Measurements from ENCODE around the gene CRYBA2.

CRYBA2 gene

DNA sequence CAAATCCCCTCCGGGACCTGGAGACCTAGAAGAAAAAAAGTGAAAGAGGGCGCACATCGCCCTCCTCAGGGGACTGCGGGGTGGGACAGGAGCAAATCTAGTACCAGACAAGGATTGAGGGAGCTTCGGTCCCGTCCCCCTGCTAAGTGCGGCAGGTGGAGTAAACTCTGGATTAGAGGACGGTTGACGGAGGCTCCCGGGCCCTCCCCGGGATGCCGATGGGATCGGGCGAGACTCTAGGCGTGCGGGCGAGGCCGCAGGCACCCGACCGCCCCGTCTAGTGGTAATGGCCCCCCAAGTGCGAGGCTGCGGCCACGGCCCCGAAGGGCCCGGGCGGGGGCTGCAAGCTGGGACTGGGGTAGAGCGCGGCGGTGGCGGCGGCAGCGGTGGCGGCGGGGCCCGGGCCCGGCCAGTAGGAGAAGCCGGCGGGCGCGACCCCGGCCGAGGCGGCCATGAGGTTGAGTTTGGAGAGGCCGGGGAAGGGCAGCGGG is 11.8 kb downstream of the CRYBA2 start:
- no peak for DNase-seq

DNA sequence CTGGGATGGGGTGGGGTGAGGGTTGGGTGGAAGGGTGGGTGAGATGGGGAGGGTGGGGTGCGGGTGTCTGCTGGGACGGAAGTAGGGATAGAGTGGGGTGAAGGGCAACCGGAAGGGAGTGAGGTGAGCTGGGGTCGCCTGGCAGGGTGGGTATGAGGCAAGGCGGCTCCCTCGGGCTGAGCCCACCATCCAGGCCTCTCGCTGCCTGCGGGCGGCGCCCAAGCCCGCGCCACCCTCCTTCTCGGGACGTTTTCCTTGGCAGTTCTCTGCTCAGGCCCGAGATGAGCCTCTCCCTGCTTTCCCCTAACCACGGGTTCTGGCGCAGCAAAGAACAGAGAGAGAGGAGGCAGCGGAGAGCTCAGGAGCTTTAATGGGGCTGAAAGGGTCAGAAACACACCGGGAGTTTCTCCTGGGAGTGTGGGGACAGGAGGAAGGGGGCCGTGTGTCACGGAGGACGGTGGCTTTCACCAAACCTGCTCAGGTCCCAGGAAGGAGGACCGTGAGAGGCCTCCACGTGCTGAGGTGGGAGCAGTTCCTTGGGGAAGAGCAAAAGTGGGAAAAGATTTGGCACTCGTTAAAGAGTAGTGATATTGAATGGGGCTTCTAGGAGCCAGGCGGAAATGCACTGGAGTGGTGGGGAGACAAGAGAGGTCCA is 12.4 kb downstream of the CRYBA2 start:
- DNase-seq, result no peak

- DNase-seq, result peak; percentile 69
Observed at GRCh38 chr2:218979846-218980734, 13.1 kb downstream of the CRYBA2 start.

DNA sequence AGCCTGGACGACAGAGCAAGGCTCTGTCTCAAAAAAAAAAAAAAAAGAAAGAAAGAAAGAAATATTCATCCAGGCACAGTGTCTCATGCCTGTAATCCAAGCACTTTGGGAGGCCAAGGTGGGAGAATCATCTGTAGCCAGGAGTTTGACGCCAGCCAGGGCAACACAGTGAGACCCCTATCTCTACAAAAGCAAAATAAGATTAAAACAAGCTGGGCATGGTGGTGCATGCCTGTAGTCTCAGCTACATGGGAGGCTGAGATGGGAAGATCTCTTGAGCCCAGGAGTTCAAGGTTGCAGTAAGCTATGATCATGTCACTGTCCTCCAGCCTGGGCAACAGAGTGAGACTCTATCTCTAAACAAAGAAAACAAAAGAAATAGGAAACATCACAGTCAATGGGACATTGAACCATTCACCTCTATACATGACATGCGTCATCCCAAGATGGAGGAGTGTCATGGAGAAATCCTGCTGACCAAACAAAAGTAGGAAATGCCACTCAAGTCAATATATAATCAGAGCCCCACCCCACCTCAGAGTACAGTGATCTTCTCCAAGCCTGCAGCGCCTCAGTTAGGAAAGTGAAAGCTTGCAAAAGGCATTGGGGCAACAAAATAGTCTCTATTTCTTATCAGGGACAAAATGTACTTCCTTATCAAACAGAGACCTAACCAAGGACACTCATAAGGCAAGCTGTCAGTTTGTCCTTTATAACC is 18.0 kb downstream of the CRYBA2 start:
- no peak for DNase-seq

DNA sequence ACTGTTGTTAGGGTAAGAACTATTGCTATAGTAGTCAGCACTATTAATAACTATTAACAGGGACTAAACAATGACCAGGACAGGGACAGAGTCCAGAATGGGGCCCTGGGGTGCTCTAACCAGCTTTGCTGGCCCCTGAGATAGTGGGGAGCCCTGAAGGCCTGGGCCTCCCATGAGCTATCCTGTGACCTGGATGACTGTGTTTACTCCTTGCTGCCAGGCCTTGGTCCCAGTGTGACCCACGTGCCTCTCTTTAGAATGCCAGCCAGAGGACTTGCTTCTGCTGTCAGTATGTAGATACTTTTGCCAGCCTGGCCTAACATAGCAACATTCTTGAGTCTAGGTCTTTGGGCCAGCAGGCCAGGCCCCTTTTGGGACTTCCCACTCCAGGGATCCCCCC is 22.3 kb downstream of the CRYBA2 start:
- DNase-seq, result no peak

- DNase-seq, result peak; percentile 25
Observed at GRCh38 chr2:218964041-218964771, 29.0 kb downstream of the CRYBA2 start.

DNA sequence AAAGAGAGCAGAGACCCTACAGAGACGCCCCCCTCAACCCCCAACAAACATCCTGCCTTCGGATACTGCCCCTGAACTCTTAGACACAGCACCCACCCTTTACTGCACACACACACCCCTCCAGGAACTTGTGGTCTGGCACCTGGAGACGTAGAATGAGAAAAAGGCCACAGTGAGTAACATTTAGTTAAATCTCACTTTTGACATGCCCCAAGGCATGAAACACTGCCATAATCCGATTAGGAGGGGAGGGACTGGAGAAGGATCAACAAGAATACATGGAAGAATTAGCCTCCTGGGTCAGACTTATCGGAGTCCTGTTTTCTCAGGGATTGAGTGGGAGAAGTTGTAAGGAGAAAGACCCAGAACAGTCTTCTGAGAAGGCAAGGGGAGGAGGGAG is 29.6 kb downstream of the CRYBA2 start:
- no peak for DNase-seq

DNA sequence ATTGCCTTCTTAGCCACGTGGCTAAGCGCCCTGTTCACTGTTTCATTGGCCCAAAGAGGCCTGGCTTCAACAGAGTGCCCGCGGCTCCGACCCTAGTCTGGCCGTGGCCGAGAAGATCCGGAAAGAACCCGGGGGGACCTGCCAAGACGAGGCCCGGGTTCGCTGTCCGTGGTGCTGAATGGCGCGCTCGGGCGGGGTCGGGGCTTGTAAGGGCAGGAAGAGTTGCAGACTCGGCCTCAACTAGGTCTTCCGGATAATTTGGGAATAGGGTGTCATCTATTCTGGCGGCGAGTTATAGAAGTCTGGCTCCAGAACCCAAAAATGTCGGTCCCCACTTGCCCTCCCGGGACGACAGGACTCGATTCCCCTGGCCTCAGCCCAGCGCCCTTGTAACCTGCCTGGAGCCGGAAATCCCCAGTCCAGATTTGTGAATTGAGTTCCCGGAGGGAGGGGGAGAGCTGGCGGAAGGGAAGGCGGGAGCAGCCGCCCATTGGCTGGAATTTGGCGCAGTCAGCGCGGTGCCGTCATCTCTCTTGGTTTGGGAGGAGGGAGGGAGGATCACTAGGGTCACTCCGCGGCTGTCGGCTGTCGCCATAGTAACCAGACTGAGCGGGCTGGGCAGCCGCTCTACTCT is 30.2 kb downstream of the CRYBA2 start:
- peak; percentile 90 for DNase-seq

- peak; percentile 59 for DNase-seq
Observed at GRCh38 chr2:218961651-218962570, 31.3 kb downstream of the CRYBA2 start.

DNA sequence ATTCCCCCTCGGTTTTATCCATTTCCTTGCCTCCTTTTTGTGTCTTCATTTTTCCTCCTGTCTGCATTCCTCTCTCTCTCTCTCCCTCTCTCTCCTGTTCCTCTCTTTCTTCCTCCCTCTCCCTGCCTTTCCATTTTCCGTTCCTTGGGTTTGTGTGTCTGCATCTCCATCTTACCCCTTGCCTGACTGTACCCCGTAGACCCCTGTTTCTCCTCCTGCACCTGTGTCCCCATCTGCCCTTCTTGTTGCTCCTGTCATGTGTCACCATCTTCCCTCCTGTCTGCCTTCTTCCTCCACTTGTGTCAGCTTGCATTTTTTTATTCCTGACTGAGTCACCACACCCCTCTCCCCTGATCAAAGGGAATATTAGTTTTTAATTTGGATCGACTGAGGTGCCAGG is 32.0 kb downstream of the CRYBA2 start:
- peak; percentile 44 for DNase-seq

GRCh38 chr2:218960309-218961165 is 32.7 kb downstream of the CRYBA2 start:
- DNase-seq, result peak; percentile 39

GRCh38 chr2:218959761-218960308 is 33.4 kb downstream of the CRYBA2 start:
- peak; percentile 42 for DNase-seq

DNA sequence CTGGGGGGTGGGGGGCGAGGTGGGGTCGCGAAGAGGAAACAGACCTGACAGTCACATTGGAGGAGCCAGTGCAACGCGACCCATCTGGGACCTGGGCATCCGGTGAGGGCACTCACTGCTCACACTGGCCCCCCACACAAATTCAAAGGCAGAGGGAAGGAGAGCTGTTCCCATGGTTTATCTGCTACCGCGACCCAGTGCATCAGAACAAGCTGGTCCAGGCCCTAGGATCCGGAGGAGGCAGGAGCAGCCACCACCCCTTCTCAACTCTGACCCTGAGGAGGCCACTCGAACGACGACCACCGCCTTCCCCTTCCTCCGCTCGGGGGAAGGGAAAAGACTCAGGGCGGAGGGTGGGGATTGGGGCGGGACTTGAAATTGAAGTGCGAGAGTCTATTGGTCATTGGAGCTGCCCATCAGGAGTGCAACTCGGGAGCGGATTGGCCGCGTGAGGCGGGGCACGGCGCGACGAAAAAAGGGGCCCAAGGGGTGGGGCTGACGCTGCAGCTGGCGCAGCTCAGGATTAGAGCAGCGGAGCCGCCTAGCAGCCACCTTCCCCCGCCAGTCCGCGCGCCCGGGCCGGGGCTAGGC is 34.0 kb downstream of the CRYBA2 start, which contains the start of gene CDK5R2:
CDK5R2 (plus strand) TSS at position 526 of the 591 bp plus-strand sequence. CDS start 155 bp downstream, outside the sequence.
- peak; percentile 92 for DNase-seq

GRCh38 chr2:218958276-218958675 is 34.9 kb downstream of the CRYBA2 start:
- no peak for DNase-seq

DNA sequence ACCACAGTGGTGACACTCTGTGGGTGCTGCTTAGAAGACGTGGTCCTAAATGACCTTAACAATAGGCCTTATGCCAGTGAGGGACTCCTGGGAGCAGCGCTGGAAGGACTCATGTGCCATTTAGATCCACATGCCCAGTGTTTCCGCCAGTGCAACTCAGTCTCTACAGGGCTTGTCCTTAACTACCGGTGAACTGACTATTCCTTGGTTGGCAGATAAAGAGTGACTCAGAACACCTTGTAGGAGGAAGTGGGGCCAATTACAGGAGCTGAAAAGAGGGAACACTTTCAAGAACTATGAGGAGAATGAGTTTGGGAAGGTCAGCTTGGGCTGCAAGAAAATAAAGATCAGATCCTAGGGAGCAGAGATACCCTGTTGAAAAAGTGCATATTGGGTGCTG is 35.6 kb downstream of the CRYBA2 start:
- no peak for DNase-seq

- no peak for DNase-seq
Observed at GRCh38 chr2:218956039-218956438, 37.2 kb downstream of the CRYBA2 start.

DNA sequence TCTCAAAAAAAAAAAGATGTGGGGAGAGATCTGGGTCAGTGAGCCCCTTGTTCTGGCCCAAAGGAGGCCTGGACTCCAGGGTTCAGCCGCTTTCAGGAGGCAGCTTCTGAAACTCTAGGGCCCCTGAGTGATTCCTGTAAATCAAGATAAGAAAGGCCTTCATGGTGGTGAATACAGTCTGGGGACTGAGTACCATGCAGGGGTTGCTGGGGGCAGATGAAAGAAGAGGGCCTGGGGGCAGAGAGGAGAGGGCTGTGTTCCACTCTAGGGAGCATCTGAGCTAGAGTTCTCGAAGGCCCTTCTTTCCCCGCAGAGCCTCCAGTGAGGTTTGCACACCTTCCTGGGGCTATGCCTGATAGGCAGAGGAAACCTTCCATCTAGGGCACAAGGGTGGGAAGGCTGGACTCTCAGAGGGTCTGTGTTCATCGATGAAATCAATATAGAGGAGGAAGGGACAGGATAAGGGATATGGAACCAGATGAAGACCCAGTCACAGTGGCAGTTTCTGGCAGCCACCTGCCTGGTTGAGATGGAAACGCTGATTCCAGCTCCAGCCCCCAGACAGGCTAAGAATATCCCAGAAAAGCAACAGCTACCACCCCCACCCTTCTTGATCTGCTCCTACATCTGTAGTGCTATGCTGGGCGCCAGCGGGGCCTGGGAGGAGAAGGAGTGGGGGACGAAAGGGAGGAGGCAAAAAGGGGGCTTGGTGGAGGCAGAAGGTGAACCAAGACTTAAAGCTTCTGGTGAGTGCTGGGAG is 38.5 kb downstream of the CRYBA2 start:
- no peak for DNase-seq

DNA sequence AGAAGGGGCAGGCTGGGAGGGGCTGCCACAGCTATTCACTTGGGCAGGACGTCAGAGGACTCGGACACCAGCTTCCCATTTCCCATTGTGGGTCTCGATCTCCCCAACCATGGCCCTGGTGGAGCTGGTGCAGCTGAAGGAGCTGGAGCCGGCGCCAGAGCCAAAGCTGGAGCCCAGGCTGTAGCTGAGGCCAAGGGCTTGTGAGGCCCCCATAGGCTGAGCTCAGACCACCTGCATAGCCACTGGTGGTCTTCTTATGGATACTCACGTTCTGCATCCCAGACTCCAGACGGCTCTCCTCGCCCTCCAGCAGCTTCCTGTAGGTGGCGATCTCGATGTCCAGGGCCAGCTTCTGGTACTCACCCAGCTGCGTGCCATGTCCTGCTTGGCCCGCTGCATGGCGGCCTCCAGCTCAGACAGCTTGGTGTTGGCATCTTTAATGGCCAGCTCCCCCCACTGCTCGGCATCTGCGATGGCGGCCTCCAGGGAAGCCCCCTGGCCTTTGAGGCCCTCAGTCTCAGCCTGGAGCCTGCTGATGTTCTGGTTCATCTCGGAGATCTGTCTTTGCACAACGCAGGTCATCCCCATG is 39.8 kb downstream of the CRYBA2 start:
- DNase-seq, result no peak

All from NCI-H2171 (cell line).